Hepatocyte (in vitro differentiated cells): ENCODE data around the gene UGT1A7.

Experiments used
- CTCF ChIP-seq: fragments of 200-600 bp; sonication (generic); IDR thresholded peaks from 2 replicates; pipeline ENCODE4 v1.5.1; 2016; ENCODE audit warnings: antibody characterized with exemption, mild to moderate bottlenecking; ENCODE audit not compliant: poor library complexity
- EZH2 ChIP-seq: fragments of 200-600 bp; sonication (generic); IDR thresholded peaks from 2 replicates; pipeline ENCODE4 v1.6.1; 2016; ENCODE audit warnings: antibody characterized with exemption, mild to moderate bottlenecking, borderline replicate concordance
- EZH2phosphoT487 ChIP-seq: fragments of 200-600 bp; sonication (generic); IDR thresholded peaks from one replicate; pipeline ENCODE4 v1.6.1; 2018; ENCODE audit warnings: antibody characterized with exemption, mild to moderate bottlenecking, low read depth, moderate library complexity; ENCODE audit not compliant: unreplicated experiment, severe bottlenecking

GRCh38 chr2:233813236-233814055 lies 131.7 kb downstream of the UGT1A7 start:
- TF ChIP-seq CTCF = no peak
- no peak for TF ChIP-seq EZH2
- TF ChIP-seq EZH2phosphoT487 = no peak
